OCI-LY1 (cell line): Measurements from ENCODE around the gene ZNF23.

Experiments used
- H2AFZ ChIP-seq: fragments of 200-600 bp; sonication (generic), shearing (Covaris generic); 2 replicates; pipeline ENCODE4 v1.6.0; 2014; ENCODE audit warnings: antibody characterized with exemption, mild to moderate bottlenecking, low read length
- H3F3A ChIP-seq: fragments of 200-600 bp; sonication (generic), shearing (Covaris generic); 2 replicates; pipeline ENCODE4 v1.6.0; 2014; ENCODE audit warnings: mild to moderate bottlenecking, antibody characterized with exemption, low read length, moderate library complexity; ENCODE audit not compliant: insufficient read depth
- H3K27ac ChIP-seq: fragments of 200-600 bp; sonication (generic); 2 replicates; pipeline ENCODE4 v1.5.1; 2014; ENCODE audit warnings: low read length, mixed run types, mild to moderate bottlenecking, low read depth; ENCODE audit not compliant: poor library complexity, severe bottlenecking
- H3K27me3 ChIP-seq: fragments of 200-600 bp; sonication (generic); 2 replicates; pipeline ENCODE4 v1.6.0; 2014; ENCODE audit warnings: antibody characterized with exemption, mild to moderate bottlenecking, low read length, moderate library complexity; ENCODE audit not compliant: insufficient read depth
- H3K36me3 ChIP-seq: fragments of 200-600 bp; sonication (generic); 2 replicates; pipeline ENCODE4 v1.6.1; 2014; ENCODE audit warnings: mild to moderate bottlenecking, antibody characterized with exemption, low read length, moderate library complexity, mixed read lengths; ENCODE audit not compliant: insufficient read depth
- H3K4me1 ChIP-seq: fragments of 200-600 bp; sonication (generic); 2 replicates; pipeline ENCODE4 v1.5.1; 2014; ENCODE audit warnings: mild to moderate bottlenecking, low read length, moderate library complexity; ENCODE audit not compliant: insufficient read depth, severe bottlenecking
- H3K4me2 ChIP-seq: fragments of 200-600 bp; sonication (generic), shearing (Covaris generic); 2 replicates; pipeline ENCODE4 v1.6.1; 2014; ENCODE audit warnings: low read length
- H3K4me3 ChIP-seq: fragments of 200-600 bp; sonication (generic); 2 replicates; pipeline ENCODE4 v1.5.1; 2014; ENCODE audit warnings: low read length, low read depth, mild to moderate bottlenecking, mixed read lengths; ENCODE audit not compliant: poor library complexity, severe bottlenecking
- H3K79me2 ChIP-seq: fragments of 200-600 bp; shearing (Covaris generic); 2 replicates; pipeline ENCODE4 v1.6.1; 2016; ENCODE audit warnings: mixed run types, low read length, mixed read lengths; ENCODE audit not compliant: insufficient read depth
- H3K9ac ChIP-seq: fragments of 200-600 bp; sonication (generic), shearing (Covaris generic); 2 replicates; pipeline ENCODE4 v1.6.1; 2014; ENCODE audit warnings: mild to moderate bottlenecking, low read length, mixed read lengths
- H3K9me2 ChIP-seq: fragments of 200-600 bp; sonication (generic), shearing (Covaris generic); 2 replicates; pipeline ENCODE4 v1.6.1; 2014; ENCODE audit warnings: low read depth, mild to moderate bottlenecking, low read length, mixed read lengths
- H3K9me3 ChIP-seq: fragments of 200-600 bp; shearing (Covaris generic); 2 replicates; pipeline ENCODE4 v1.6.1; 2014; ENCODE audit warnings: low read length, mixed read lengths
- H4K20me1 ChIP-seq: fragments of 200-600 bp; sonication (generic), shearing (Covaris generic); 2 replicates; pipeline ENCODE4 v1.6.0; 2016; ENCODE audit warnings: mild to moderate bottlenecking, low read length; ENCODE audit not compliant: insufficient read depth
- EZH2 ChIP-seq: fragments of 200-600 bp; sonication (generic), shearing (Covaris generic); IDR thresholded peaks from 2 replicates; pipeline ENCODE4 v1.8.0; 2017; ENCODE audit warnings: borderline replicate concordance, mixed run types, mild to moderate bottlenecking, antibody characterized with exemption, low read length, moderate library complexity, mixed read lengths
- TF ChIP-seq, protein P1 (sequence below): fragments of 200-600 bp; sonication (generic), shearing (Covaris generic); IDR thresholded peaks from 2 replicates; pipeline ENCODE4 v1.5.1; 2017; ENCODE audit warnings: mild to moderate bottlenecking, antibody characterized with exemption, low read length, moderate library complexity, mixed read lengths

ZNF23 gene

GRCh38 chr16:71464231-71464630, 2.2 kb upstream of the ZNF23 start:
- no peaks in the 10 kb centered on the region for H3K36me3 ChIP-seq
- no peaks in the 10 kb centered on the region for H3F3A ChIP-seq
- 0 out of 2 replicates have a peak, but pooled peaks cover 12% of the 10 kb centered on the region for H3K79me2 ChIP-seq
- H3K4me3 ChIP-seq = no peak overlapping the region
- H3K4me2 ChIP-seq = no peak overlapping the region
- peaks cover 21% of the 10 kb centered on the region for H3K4me1 ChIP-seq
- no peak overlapping the region for H2AFZ ChIP-seq
- no peaks in the 10 kb centered on the region for H4K20me1 ChIP-seq
- no peak for TF ChIP-seq EZH2
- TF ChIP-seq, protein P1, sequence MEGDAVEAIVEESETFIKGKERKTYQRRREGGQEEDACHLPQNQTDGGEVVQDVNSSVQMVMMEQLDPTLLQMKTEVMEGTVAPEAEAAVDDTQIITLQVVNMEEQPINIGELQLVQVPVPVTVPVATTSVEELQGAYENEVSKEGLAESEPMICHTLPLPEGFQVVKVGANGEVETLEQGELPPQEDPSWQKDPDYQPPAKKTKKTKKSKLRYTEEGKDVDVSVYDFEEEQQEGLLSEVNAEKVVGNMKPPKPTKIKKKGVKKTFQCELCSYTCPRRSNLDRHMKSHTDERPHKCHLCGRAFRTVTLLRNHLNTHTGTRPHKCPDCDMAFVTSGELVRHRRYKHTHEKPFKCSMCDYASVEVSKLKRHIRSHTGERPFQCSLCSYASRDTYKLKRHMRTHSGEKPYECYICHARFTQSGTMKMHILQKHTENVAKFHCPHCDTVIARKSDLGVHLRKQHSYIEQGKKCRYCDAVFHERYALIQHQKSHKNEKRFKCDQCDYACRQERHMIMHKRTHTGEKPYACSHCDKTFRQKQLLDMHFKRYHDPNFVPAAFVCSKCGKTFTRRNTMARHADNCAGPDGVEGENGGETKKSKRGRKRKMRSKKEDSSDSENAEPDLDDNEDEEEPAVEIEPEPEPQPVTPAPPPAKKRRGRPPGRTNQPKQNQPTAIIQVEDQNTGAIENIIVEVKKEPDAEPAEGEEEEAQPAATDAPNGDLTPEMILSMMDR = no peak
- no peak overlapping the region for H3K27ac ChIP-seq
- H3K9ac ChIP-seq = no peak overlapping the region
- H3K27me3 ChIP-seq = no peaks in the 10 kb centered on the region
- no peaks in the 10 kb centered on the region for H3K9me3 ChIP-seq
- no peaks in the 10 kb centered on the region for H3K9me2 ChIP-seq

DNA sequence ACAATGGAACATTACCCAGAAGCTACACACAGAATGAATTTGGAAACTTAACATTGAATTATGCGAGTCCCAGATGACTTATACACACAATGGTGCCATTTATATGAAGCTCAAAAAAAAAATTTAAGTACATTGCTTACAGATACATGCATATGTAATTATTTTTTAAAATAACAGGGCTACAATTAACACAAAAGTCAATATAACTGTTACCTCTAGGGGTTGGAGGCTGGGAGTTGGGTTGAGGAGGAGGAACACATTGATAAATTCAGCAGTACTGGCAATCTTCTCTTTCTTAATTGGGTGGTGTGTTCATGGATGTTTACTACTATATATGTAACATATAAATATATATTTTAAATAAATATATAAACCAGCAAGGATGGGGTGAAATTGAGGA, 1.1 kb downstream of the ZNF23 start:
- Histone ChIP-seq H3K9me2 (no peaks in the 10 kb centered on the region), H3K36me3 (peaks cover 7% of the 10 kb centered on the region; the same call in 1 of the 2 replicates), H3K27ac (no peak overlapping the region), H3K79me2 (0 out of 2 replicates have a peak, but pooled peaks cover 12% of the 10 kb centered on the region), H3K4me3 (peak overlapping the region; percentile 98), H2AFZ (no peak overlapping the region), H3K9me3 (no peaks in the 10 kb centered on the region), H3K4me1 (peaks cover 21% of the 10 kb centered on the region), H4K20me1 (no peaks in the 10 kb centered on the region), H3K27me3 (no peaks in the 10 kb centered on the region), H3K4me2 (peak overlapping the region; percentile 97), H3F3A (no peaks in the 10 kb centered on the region), H3K9ac (no peak overlapping the region)
- TF ChIP-seq, protein P1 = no peak
- TF ChIP-seq EZH2 = no peak

DNA sequence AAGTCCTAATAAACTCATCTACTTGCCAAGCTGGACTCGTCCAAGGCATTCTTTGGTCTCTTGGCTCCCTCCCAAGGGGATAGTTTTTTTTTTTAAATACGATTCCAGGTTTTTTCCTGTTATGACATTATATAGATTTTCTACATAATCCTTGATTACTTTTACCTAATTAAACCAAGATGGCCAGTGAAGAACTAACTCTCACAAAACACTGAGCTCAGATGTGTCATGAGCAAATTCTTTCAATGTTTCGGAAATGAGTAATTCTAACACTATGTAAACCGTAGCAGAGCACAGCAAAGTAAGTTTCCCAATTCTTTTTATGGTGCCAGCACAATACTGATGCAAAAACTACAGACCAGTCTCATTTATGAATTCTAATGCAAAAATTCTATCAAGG, 1.8 kb downstream of the ZNF23 start:
- no peaks in the 10 kb centered on the region for H4K20me1 ChIP-seq
- TF ChIP-seq EZH2 = no peak
- TF ChIP-seq, protein P1 = no peak
- H3K4me1 ChIP-seq = peaks cover 21% of the 10 kb centered on the region
- no peak overlapping the region for H3K27ac ChIP-seq
- no peaks in the 10 kb centered on the region for H3K9me2 ChIP-seq
- peak overlapping the region; percentile 97; the same call in 1 of the 2 replicates for H3K4me2 ChIP-seq
- H3K9ac ChIP-seq = no peak overlapping the region
- H3K79me2 ChIP-seq = 0 out of 2 replicates have a peak, but pooled peaks cover 12% of the 10 kb centered on the region
- H3K36me3 ChIP-seq = peaks cover 14% of the 10 kb centered on the region
- no peaks in the 10 kb centered on the region for H3F3A ChIP-seq
- H3K9me3 ChIP-seq = no peaks in the 10 kb centered on the region
- H2AFZ ChIP-seq = no peak overlapping the region
- H3K4me3 ChIP-seq = no peak overlapping the region
- H3K27me3 ChIP-seq = no peaks in the 10 kb centered on the region
